ENCODE measurements around the gene ARNT2. TPM values are rescaled to one million over a fixed set of nuclear protein-coding genes. Genes with fewer than 3 reads are reported as not detected.

The ARNT2 gene
- total RNA-seq, 1 donor from 2014 or later = 35.7 TPM

DNA sequence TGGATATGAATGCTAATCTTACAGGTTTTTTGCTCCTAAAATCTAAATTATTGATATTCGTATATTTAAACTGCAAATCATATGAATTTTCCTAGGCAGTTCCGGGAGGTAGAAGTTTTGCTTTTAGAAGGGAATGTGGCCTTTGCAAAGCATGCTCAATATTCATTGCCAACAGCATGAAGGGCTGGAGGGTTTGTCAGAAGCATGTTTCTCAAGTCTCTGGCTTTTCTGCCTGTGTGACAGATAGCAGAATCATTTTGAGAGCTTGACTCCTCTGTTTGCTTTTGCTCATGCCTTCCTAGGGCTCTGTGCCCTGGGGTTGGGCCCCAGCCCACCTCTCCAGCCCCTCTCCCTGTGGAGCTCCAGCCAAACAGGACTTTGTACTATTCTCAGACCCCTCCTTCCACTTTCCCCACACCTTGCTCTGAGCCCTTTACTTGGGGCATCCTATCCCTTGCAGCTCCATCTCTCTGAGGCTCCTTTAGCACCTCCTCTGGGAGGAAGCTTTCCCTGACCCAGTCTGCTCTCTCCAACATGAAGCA, 91.3 kb downstream of the ARNT2 start:
- peaks cover 4% of the 10 kb centered on the region for H3K36me3 Mint-ChIP-seq (ENCODE audit: unreplicated experiment)
- H3K4me1 Mint-ChIP-seq (ENCODE audit: low read depth, unreplicated experiment) = peaks cover 49% of the 10 kb centered on the region
- H3K9me3 Mint-ChIP-seq (ENCODE audit: unreplicated experiment) = peaks cover 9% of the 10 kb centered on the region
- no peak overlapping the region for H3K27ac Mint-ChIP-seq (ENCODE audit: unreplicated experiment)
- H3K27me3 Mint-ChIP-seq (ENCODE audit: unreplicated experiment) = peaks cover 5% of the 10 kb centered on the region
- no peak for DNase-seq
- no peak overlapping the region for H3K4me3 Mint-ChIP-seq (ENCODE audit: unreplicated experiment)
- TF ChIP-seq, protein P1, sequence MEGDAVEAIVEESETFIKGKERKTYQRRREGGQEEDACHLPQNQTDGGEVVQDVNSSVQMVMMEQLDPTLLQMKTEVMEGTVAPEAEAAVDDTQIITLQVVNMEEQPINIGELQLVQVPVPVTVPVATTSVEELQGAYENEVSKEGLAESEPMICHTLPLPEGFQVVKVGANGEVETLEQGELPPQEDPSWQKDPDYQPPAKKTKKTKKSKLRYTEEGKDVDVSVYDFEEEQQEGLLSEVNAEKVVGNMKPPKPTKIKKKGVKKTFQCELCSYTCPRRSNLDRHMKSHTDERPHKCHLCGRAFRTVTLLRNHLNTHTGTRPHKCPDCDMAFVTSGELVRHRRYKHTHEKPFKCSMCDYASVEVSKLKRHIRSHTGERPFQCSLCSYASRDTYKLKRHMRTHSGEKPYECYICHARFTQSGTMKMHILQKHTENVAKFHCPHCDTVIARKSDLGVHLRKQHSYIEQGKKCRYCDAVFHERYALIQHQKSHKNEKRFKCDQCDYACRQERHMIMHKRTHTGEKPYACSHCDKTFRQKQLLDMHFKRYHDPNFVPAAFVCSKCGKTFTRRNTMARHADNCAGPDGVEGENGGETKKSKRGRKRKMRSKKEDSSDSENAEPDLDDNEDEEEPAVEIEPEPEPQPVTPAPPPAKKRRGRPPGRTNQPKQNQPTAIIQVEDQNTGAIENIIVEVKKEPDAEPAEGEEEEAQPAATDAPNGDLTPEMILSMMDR (IDR thresholded peaks at IDR 0.05; ENCODE audit: partially characterized antibody, unreplicated experiment) = no peak

DNA sequence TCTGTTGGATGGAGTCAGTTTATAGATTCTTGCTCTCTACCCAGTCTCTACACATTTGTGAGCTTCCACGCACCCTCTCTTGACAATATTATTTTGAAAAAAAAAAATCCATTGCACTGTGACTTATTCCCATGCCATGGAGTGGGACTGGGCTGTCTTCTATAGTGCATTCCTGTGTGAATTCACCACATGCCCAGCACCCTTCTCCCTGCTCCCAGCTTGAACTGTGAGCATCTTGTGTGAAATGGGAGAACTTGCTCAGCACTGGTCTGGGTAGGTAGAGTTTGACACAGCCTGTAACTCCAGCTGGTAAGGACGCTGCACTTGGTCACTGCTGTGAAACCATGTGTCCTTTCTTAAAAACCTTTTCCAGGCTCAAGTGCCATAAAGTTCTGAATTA, 91.9 kb downstream of the ARNT2 start:
- Mint-ChIP-seq H3K9me3 (ENCODE audit: unreplicated experiment) (peaks cover 9% of the 10 kb centered on the region), H3K27me3 (ENCODE audit: unreplicated experiment) (peaks cover 5% of the 10 kb centered on the region), H3K27ac (ENCODE audit: unreplicated experiment) (no peak overlapping the region), H3K36me3 (ENCODE audit: unreplicated experiment) (peaks cover 4% of the 10 kb centered on the region), H3K4me1 (ENCODE audit: low read depth, unreplicated experiment) (peaks cover 54% of the 10 kb centered on the region), H3K4me3 (ENCODE audit: unreplicated experiment) (no peak overlapping the region)
- DNase-seq = no peak
- TF ChIP-seq, protein P1 (IDR thresholded peaks at IDR 0.05; ENCODE audit: partially characterized antibody, unreplicated experiment) = no peak

GRCh38 chr15:80497221-80497620, 93.0 kb downstream of the ARNT2 start:
- H3K27me3 Mint-ChIP-seq (ENCODE audit: unreplicated experiment) = peaks cover 7% of the 10 kb centered on the region
- peak overlapping the region; percentile 30 for H3K27ac Mint-ChIP-seq (ENCODE audit: unreplicated experiment)
- H3K4me3 Mint-ChIP-seq (ENCODE audit: unreplicated experiment) = no peak overlapping the region
- TF ChIP-seq, protein P1 (IDR thresholded peaks at IDR 0.05; ENCODE audit: partially characterized antibody, unreplicated experiment) = no peak
- H3K4me1 Mint-ChIP-seq (ENCODE audit: low read depth, unreplicated experiment) = peaks cover 65% of the 10 kb centered on the region
- no peak for DNase-seq
- peaks cover 9% of the 10 kb centered on the region for H3K9me3 Mint-ChIP-seq (ENCODE audit: unreplicated experiment)
- H3K36me3 Mint-ChIP-seq (ENCODE audit: unreplicated experiment) = peaks cover 4% of the 10 kb centered on the region

DNA sequence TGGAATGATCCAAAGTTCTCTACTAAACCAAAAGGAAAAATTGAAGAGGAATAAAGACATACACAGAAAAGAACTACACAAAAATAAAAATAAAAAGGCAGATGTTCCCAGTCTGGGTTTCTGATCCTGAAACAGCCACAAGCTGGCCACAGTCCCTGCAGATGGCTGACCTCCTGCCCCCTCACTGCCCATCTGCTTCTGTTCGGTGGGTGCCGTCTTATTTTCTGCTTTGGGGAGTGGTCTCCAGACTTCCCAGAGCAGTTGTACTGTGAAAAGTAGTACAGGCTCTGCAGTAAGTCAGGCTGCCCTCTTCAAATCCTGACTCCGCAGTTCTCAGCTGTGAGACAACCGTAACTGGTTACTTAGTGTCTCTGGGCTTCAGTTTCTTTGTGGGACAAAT, 94.5 kb downstream of the ARNT2 start:
- Mint-ChIP-seq H3K27me3 (ENCODE audit: unreplicated experiment) (peaks cover 8% of the 10 kb centered on the region), H3K36me3 (ENCODE audit: unreplicated experiment) (peaks cover 4% of the 10 kb centered on the region), H3K4me1 (ENCODE audit: low read depth, unreplicated experiment) (peaks cover 70% of the 10 kb centered on the region), H3K27ac (ENCODE audit: unreplicated experiment) (peak overlapping the region; percentile 93), H3K9me3 (ENCODE audit: unreplicated experiment) (peaks cover 8% of the 10 kb centered on the region), H3K4me3 (ENCODE audit: unreplicated experiment) (peak overlapping the region; percentile 51)
- no peak for DNase-seq
- TF ChIP-seq, protein P1 (IDR thresholded peaks at IDR 0.05; ENCODE audit: partially characterized antibody, unreplicated experiment) = no peak

DNA sequence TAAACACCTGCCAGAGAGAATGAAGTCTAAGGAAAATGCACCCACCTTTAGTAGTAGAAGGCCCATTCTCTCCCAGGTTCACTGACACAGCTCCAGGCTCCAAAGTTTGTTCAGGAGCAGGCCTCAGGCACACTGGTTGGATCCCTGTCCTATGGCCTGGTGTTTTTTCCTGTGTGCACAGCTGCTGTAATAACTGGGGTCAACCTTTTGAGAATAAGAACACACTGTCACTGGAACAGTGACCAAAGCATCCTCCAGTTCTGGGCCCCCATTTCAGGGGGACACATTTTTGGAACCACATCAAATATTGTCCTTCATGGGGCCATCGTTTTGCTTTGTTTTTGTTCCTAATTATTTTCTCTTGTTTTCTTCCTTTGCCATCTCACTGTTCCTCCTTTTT, 95.8 kb downstream of the ARNT2 start:
- H3K27ac Mint-ChIP-seq (ENCODE audit: unreplicated experiment) = peak overlapping the region; percentile 28
- peaks cover 63% of the 10 kb centered on the region for H3K4me1 Mint-ChIP-seq (ENCODE audit: low read depth, unreplicated experiment)
- H3K36me3 Mint-ChIP-seq (ENCODE audit: unreplicated experiment) = peaks cover 4% of the 10 kb centered on the region
- no peak overlapping the region for H3K4me3 Mint-ChIP-seq (ENCODE audit: unreplicated experiment)
- no peak for DNase-seq
- TF ChIP-seq, protein P1 (IDR thresholded peaks at IDR 0.05; ENCODE audit: partially characterized antibody, unreplicated experiment) = no peak
- H3K27me3 Mint-ChIP-seq (ENCODE audit: unreplicated experiment) = peaks cover 8% of the 10 kb centered on the region
- peaks cover 11% of the 10 kb centered on the region for H3K9me3 Mint-ChIP-seq (ENCODE audit: unreplicated experiment)
